Activated naive CD8-positive, alpha-beta T cell treated with anti-CD3 and anti-CD28 coated beads, Interleukin-2, amount 50 U/mL, for 24 hours (primary cell): ENCODE data around the gene OSBP.
"Not testable (repeated sequence)": the region's sequence is repeated elsewhere in the genome, so short reads cannot be mapped to it uniquely, and the experiment has no call there.

Source experiments
- ATAC-seq: fragments of 150-1000 bp; cut with Tn5 transposase; one replicate; pipeline ENCODE4 v1.10.0; 2021
- DNase-seq: peaks from one replicate; pipeline ENCODE4 v3.0.0; 2021
- H3K27ac Mint-ChIP-seq: one replicate; pipeline ENCODE4 v1.8.0; 2021; ENCODE audit warnings: mild to moderate bottlenecking, mixed read lengths
- H3K27me3 Mint-ChIP-seq: one replicate; pipeline ENCODE4 v1.8.0; 2021; ENCODE audit warnings: mixed read lengths
- H3K36me3 Mint-ChIP-seq: one replicate; pipeline ENCODE4 v1.8.0; 2021; ENCODE audit warnings: low read depth, mixed read lengths
- H3K4me1 Mint-ChIP-seq: one replicate; pipeline ENCODE4 v1.8.0; 2021; ENCODE audit warnings: mixed read lengths
- H3K4me3 Mint-ChIP-seq: one replicate; pipeline ENCODE4 v1.8.0; 2021; ENCODE audit warnings: mild to moderate bottlenecking, moderate library complexity, mixed read lengths
- H3K9me3 Mint-ChIP-seq: one replicate; pipeline ENCODE4 v1.8.0; 2021; ENCODE audit warnings: mixed read lengths

OSBP gene, protein sequence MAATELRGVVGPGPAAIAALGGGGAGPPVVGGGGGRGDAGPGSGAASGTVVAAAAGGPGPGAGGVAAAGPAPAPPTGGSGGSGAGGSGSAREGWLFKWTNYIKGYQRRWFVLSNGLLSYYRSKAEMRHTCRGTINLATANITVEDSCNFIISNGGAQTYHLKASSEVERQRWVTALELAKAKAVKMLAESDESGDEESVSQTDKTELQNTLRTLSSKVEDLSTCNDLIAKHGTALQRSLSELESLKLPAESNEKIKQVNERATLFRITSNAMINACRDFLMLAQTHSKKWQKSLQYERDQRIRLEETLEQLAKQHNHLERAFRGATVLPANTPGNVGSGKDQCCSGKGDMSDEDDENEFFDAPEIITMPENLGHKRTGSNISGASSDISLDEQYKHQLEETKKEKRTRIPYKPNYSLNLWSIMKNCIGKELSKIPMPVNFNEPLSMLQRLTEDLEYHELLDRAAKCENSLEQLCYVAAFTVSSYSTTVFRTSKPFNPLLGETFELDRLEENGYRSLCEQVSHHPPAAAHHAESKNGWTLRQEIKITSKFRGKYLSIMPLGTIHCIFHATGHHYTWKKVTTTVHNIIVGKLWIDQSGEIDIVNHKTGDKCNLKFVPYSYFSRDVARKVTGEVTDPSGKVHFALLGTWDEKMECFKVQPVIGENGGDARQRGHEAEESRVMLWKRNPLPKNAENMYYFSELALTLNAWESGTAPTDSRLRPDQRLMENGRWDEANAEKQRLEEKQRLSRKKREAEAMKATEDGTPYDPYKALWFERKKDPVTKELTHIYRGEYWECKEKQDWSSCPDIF

DNA sequence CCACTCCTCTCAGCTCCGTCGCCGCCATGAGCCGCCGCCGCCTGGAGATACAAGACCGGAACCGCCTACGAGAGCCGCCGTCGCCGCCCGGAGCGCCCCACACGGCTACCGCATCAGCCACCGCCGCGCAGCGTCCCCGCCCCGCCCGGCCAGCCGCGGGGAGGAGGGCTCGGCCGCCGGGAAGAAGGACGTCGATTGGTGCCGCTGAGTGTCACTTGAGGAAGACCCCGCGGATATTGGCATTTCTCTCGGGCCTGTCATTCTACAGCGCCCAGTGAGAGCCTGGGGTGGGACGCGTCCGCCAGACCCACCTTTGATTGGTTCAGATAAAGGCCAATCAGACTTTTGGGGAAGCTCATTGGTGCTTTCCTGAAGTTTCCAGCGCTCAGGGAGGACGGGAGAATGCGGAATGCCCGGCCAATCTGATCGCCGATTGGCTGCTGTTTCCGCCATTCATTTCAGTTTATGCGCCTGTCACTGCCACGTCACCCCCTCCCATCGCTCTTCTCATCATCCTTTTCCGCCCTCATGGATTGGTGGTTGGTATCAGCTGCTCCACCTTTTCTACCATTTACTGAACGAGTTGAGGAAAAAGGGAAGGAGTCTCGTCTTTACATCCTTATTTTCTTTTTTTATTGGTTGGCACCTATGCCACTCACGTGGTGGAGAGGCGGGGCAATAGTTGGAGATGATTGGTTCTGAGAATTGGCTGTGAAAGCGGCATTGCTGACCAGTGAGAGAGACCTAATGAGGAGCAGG lies at the start of gene OSBP:
Gene OSBP (minus strand): TSS at position 138 of the 759 bp plus-strand sequence. CDS start 110 bp downstream, at position 28.
- H3K4me3 Mint-ChIP-seq = peak within 1 kb of the TSS; percentile 98
- H3K4me1 Mint-ChIP-seq = peaks cover 57% of the 10 kb centered on the region
- peaks cover 2% of the 10 kb centered on the region for H3K27me3 Mint-ChIP-seq
- ATAC-seq (peak; percentile 92), DNase-seq (peak; percentile 96)
- peaks cover 8% of the 10 kb centered on the region for H3K36me3 Mint-ChIP-seq
- peak within 1 kb of the TSS; percentile 98 for H3K27ac Mint-ChIP-seq
- H3K9me3 Mint-ChIP-seq = no peaks in the 10 kb centered on the region

DNA sequence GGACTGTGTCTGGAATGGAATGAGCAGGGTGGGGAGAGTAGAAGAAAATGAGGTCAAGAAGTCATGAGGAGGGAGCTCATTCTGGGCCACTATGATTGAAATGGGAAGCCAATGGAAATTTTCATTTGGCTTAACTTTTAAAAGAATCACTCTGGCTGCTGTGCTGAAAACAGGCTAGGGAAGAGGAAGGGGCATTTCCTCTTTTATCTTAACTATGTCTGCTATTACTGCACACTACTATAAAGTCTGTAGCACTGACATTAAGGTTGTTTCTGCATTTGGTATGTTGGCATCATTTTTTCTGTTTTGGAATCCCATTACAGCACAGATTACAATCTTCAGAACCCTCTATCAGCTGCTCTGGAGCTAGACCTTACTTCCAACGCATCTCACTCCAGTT lies 45.0 kb upstream of the OSBP start:
- no peak for ATAC-seq

DNA sequence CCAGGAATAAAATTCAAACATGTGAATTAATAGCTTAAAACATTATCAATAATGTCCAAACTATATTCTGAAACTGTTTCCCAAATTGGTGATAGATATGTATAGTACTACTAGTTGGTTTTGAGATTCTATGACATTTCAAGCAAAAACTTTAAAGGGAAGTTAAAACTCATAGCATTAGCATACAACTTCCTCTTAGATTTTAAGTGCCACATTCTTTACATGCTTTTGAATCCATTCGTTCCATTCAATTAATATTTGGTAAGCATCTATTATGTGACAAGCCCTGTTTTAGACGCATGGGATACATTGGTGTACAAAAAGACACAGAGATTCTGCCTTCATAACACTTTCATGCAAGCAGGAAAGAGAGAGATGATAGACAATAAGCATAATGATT lies 44.4 kb upstream of the OSBP start:
- no peak overlapping the region for H3K27ac Mint-ChIP-seq
- no peak for DNase-seq
- H3K4me3 Mint-ChIP-seq = no peak overlapping the region
- ATAC-seq = no peak
- peaks cover 23% of the 10 kb centered on the region for H3K4me1 Mint-ChIP-seq
- H3K27me3 Mint-ChIP-seq = no peaks in the 10 kb centered on the region
- peaks cover 66% of the 10 kb centered on the region for H3K36me3 Mint-ChIP-seq
- H3K9me3 Mint-ChIP-seq = no peaks in the 10 kb centered on the region

More for the DNA sequence above, 45.0 kb upstream of the OSBP start:
- H3K36me3 Mint-ChIP-seq = peaks cover 66% of the 10 kb centered on the region
- H3K27me3 Mint-ChIP-seq = no peaks in the 10 kb centered on the region
- peaks cover 24% of the 10 kb centered on the region for H3K4me1 Mint-ChIP-seq
- no peak overlapping the region for H3K4me3 Mint-ChIP-seq
- no peaks in the 10 kb centered on the region for H3K9me3 Mint-ChIP-seq
- no peak for DNase-seq
- no peak overlapping the region for H3K27ac Mint-ChIP-seq

DNA sequence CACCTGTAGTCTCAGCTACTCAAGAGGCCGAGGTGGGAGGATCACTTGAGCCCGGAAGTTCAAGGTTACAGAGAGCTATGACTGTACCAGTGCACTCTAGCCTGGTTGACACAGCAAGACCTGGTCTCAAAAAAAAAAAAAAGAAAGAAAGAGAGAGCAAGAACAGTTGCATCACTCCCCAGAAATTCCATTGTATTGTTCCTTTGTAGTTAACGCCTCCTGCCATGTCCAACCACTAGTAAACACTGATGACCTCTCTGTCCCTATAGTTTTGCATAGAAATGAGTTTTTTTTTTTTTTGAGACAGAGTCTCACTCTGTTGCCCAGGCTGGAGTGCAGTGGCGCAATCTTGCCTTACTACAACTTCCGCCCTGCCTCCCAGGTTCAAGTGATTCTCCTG lies 42.5 kb upstream of the OSBP start:
- Mint-ChIP-seq H3K27ac (no peak overlapping the region), H3K36me3 (peaks cover 69% of the 10 kb centered on the region), H3K9me3 (no peaks in the 10 kb centered on the region), H3K4me3 (no peak overlapping the region), H3K4me1 (peaks cover 11% of the 10 kb centered on the region), H3K27me3 (no peaks in the 10 kb centered on the region)
- DNase-seq = no peak
- ATAC-seq = no peak

DNA sequence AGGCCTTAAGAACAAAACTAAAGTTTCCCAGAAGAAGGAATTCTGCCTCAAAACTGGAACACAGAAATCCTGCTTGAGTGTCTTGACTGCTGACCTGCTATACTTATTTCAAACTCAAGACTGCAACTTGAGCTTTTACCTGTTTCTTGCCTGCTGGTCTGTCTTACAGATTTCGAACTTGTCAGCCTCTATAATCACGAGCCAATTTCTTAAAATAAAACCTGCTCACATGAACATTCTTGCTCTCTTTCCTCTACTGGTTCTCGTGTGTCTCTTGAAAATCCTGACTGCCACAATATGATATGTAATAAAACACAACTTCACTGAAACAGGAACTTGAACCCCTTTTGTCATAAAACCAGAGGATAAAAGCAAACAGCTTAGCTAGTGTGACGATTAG lies 39.3 kb upstream of the OSBP start:
- Mint-ChIP-seq H3K4me3 (no peak overlapping the region), H3K9me3 (no peaks in the 10 kb centered on the region), H3K4me1 (no peaks in the 10 kb centered on the region), H3K27ac (no peak overlapping the region), H3K36me3 (peaks cover 80% of the 10 kb centered on the region), H3K27me3 (no peaks in the 10 kb centered on the region)
- ATAC-seq (no peak), DNase-seq (no peak)

DNA sequence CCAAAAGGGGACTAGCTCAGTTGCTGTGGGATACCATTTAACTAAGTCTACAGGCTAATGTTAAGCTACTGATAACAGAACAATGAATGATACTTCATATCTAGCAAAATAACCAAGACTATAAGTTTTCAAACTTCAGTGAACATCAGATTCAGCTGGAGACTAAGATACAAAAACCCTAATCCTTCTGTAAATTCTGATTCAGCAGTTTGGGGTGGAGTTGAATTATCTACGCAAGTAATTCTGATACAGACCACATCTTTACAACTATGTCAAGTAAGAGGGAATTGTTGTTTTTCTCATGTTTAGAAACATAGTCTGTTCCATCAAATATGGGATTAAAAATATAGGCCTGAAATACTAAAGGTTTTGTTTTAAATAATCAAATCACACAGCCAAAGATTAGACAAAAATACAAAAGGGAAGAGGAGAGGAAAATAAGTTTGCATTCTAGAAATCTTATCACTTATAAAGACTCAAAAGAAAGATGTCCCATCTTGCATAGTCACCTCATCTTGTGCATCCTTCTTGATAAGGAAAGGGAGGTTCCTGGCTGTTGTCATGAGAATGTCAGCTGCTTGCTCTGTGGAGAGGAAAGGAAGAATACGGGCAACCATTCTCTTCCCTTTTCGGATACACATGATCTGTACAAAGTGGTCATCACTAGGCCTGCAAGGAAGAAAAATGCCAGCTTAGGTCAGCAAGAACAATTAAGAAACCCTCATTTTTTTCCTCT lies 31.8 kb upstream of the OSBP start:
- no peak for ATAC-seq
- DNase-seq = no peak
- H3K9me3 Mint-ChIP-seq = no peaks in the 10 kb centered on the region
- H3K27me3 Mint-ChIP-seq = no peaks in the 10 kb centered on the region
- H3K27ac Mint-ChIP-seq = no peak overlapping the region
- no peaks in the 10 kb centered on the region for H3K4me1 Mint-ChIP-seq
- H3K36me3 Mint-ChIP-seq = peaks cover 82% of the 10 kb centered on the region
- no peak overlapping the region for H3K4me3 Mint-ChIP-seq

DNA sequence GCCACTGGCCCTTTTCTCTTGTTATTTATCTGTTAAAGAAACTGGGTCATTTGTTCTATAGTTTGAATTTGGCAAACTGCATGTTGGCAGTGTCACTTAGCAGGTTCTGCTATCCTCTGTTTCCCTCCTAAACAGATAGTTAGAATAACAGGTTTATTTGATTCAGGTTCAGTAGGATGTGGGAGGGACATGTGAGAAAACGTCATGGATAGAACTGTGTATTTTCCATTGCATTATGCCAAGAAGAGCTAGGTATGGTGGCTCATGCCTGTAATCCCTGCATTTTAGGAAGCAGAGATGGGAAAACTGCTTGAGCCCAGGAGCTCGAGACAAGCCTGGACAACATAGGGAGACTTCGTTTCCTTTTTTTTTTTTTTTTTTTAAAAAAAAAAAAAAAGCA lies 29.0 kb upstream of the OSBP start:
- no peaks in the 10 kb centered on the region for H3K4me1 Mint-ChIP-seq
- H3K36me3 Mint-ChIP-seq = peaks cover 77% of the 10 kb centered on the region

DNA sequence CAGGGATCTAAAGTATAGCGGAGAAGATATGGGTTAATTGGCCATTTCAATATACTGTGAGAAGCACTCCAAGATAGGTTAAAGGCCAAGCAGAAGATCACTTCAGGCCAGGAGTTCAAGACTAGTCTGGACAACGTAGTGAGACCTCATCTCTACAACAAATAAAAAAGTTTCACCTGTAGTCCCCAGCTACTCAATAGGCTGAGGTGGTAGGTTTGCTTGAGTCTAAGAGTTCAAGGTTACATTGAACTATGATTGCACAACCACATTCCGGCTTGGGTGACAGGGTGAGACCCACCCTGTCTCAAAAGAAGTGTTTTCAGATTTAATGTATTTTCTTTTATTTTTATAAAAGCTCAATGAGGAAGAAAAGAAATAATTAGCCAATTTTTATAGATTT lies 27.8 kb upstream of the OSBP start:
- ATAC-seq (no peak), DNase-seq (no peak)
- no peaks in the 10 kb centered on the region for H3K27me3 Mint-ChIP-seq
- H3K9me3 Mint-ChIP-seq = no peaks in the 10 kb centered on the region
- H3K4me1 Mint-ChIP-seq = no peaks in the 10 kb centered on the region
- no peak overlapping the region for H3K4me3 Mint-ChIP-seq
- peaks cover 78% of the 10 kb centered on the region for H3K36me3 Mint-ChIP-seq
- H3K27ac Mint-ChIP-seq = no peak overlapping the region

More for the DNA sequence above, 29.0 kb upstream of the OSBP start:
- ATAC-seq (no peak), DNase-seq (no peak)
- H3K27me3 Mint-ChIP-seq = no peaks in the 10 kb centered on the region
- no peak overlapping the region for H3K4me3 Mint-ChIP-seq
- no peak overlapping the region for H3K27ac Mint-ChIP-seq
- no peaks in the 10 kb centered on the region for H3K9me3 Mint-ChIP-seq

DNA sequence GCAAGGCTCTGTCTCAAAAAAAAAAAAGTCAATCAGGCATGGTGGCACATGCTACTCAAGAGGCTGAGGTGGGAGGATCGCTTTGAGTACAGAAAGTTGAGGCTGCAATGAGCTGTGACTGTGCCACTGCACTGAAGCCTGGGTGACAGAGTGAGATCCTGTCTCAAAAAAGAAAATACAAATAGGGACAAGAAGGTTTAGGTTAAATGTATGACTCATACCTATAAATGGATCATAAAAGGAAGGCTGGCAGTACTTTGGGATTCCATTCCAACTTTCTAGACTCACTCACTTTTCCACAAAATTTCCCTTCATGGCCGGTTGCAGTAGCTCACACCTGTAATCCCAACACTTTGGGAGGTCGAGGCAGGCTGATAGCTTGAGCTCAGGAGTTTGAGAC lies 25.6 kb upstream of the OSBP start:
- H3K27ac Mint-ChIP-seq = no peak overlapping the region
- no peak for ATAC-seq
- H3K36me3 Mint-ChIP-seq = peaks cover 81% of the 10 kb centered on the region
- no peaks in the 10 kb centered on the region for H3K4me1 Mint-ChIP-seq
- H3K27me3 Mint-ChIP-seq = no peaks in the 10 kb centered on the region
- no peak overlapping the region for H3K4me3 Mint-ChIP-seq
- DNase-seq = no peak
- no peaks in the 10 kb centered on the region for H3K9me3 Mint-ChIP-seq

DNA sequence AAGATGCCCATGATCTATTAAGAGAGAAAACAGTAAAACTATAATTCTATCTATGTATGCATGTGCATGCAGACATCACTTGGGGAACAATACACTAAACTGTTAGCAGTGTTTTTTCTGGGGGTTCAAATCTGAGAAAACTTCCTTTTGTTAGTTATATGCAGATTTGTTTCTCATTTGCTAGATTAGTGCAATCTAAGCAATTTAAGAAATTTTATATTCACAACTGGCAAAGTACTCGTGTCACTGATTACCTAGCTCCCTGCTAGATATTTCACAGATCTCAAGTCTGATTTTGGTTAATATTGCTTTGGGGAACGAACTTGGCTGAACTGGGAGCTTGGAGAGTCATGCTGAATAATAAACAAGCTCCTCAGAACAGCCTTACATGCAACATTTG lies 14.9 kb upstream of the OSBP start:
- no peaks in the 10 kb centered on the region for H3K4me1 Mint-ChIP-seq

DNA sequence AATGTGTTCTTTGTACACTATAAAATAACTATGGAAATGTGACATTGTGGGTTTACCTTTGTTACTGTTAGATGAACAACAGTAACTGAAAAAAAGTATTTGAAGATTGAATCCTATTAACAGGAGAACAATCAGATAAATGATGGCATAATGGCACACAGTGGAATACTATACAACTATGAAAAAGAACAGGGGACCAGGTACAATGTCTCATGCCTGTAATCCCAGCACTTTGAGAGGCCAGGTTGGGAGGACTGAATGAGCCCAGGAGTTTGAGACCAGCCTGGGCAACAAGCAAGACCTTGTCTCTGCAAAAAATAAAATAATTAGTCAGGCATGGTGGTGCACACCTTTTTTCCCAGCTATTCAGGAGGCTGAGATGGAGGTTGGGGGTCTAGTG lies 14.4 kb upstream of the OSBP start:
- H3K27me3 Mint-ChIP-seq = no peaks in the 10 kb centered on the region
- H3K4me1 Mint-ChIP-seq = no peaks in the 10 kb centered on the region
- H3K36me3 Mint-ChIP-seq = peaks cover 3% of the 10 kb centered on the region
- H3K4me3 Mint-ChIP-seq = no peak overlapping the region
- H3K27ac Mint-ChIP-seq = no peak overlapping the region
- ATAC-seq = no peak
- H3K9me3 Mint-ChIP-seq = no peaks in the 10 kb centered on the region
- DNase-seq = no peak

More for the DNA sequence above, 14.9 kb upstream of the OSBP start:
- no peak for ATAC-seq
- Mint-ChIP-seq H3K27me3 (no peaks in the 10 kb centered on the region), H3K4me3 (no peak overlapping the region), H3K9me3 (no peaks in the 10 kb centered on the region), H3K27ac (no peak overlapping the region), H3K36me3 (peaks cover 5% of the 10 kb centered on the region)
- DNase-seq = no peak

DNA sequence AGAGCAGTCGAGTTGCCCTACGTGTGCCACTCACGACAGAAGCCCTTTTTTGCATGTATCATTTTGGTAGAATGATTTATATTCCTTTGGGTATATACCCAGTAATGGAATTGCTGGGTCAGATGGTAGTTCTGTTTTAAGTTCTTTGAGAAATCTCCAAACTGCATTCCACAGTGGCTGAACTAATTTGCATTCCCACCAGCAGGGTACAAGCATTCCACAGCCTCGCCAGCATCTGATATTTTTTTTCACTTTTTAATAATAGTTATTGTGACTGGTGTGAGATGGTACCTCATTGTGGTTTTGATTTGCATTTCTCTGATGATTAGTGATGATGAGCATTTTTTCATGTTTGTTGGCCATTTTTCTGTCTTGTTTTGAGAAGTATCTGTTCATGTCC lies 11.4 kb upstream of the OSBP start:
- H3K9me3 Mint-ChIP-seq, H3K36me3 Mint-ChIP-seq, H3K4me1 Mint-ChIP-seq, H3K27ac Mint-ChIP-seq, H3K27me3 Mint-ChIP-seq, DNase-seq, H3K4me3 Mint-ChIP-seq, ATAC-seq: not testable (repeated sequence)

DNA sequence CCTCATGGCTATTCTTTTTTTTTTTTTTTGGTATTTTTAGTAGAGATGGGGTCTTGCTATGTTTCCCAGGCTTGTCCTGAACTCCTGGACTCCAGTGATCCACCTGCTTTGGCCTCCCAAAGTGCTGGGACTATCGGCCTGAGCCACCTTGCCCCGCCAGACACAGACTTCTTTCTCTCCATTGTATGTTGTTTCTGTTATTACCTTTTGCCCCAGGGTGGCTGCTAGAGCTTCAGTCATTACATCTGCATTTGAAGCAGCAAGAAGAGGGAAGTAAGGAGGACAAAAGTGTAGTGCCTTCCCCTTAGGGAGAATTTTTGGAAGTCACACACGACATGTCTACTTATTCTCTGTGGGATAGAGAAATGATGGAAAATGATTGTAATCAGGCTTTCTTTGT lies 10.1 kb upstream of the OSBP start:
- H3K9me3 Mint-ChIP-seq = no peaks in the 10 kb centered on the region
- no peaks in the 10 kb centered on the region for H3K4me1 Mint-ChIP-seq
- H3K36me3 Mint-ChIP-seq = peaks cover 3% of the 10 kb centered on the region
- DNase-seq = no peak
- no peaks in the 10 kb centered on the region for H3K27me3 Mint-ChIP-seq
- no peak overlapping the region for H3K4me3 Mint-ChIP-seq
- no peak overlapping the region for H3K27ac Mint-ChIP-seq
- no peak for ATAC-seq

DNA sequence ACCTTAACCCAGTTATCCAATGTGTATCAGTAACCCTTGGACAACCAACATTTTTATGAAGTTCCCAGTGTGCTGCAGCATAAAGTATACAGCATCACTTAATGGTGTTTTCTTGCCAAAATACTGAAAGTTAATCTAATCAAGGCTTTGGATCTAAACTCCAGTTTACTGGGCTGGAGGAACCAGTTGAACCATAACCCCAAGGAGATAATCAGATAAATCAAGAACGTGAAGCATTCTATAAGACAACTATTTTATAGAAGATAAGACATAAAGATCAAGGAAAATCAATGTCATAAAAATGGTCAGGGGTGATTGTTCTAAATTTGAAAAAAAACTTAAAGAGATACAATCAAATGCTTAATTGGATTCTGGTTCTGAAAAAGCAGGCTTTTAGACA lies 2.3 kb upstream of the OSBP start:
- Mint-ChIP-seq H3K36me3 (peaks cover 5% of the 10 kb centered on the region), H3K9me3 (no peaks in the 10 kb centered on the region), H3K27ac (no peak overlapping the region), H3K4me1 (peaks cover 40% of the 10 kb centered on the region), H3K4me3 (no peak overlapping the region), H3K27me3 (peaks cover 2% of the 10 kb centered on the region)
- ATAC-seq (no peak), DNase-seq (no peak)
